Gastrocnemius medialis (tissue), 4 donors: ENCODE measurements around the gene ERC2.

Experiments
- POLR2A ChIP-seq, 2 donors: fragments of 450-650 bp; IDR thresholded peaks; one replicate each; pipeline ENCODE4 v1.6.1; 2017; ENCODE audit warnings: antibody characterized with exemption in 2 of 2, mild to moderate bottlenecking in 2 of 2, moderate library complexity in 2 of 2
- TF ChIP-seq, protein P1 (sequence below), 5 experiments: fragments of 450-650 bp in 3 of 5; fragments of 200-600 bp in 2 of 5; sonication (generic) in 2 of 5; IDR thresholded peaks in 4 of 5; conservative IDR thresholded peaks in 1 of 5; 1 replicate in 4 of 5; 2 replicates in 1 of 5; pipeline ENCODE4 v1.5.1; 2016 to 2019; ENCODE audit warnings: antibody characterized with exemption in 5 of 5, mild to moderate bottlenecking in 3 of 5, moderate library complexity in 3 of 5

GRCh38 chr3:55661141-55661540 is 807.1 kb downstream of the ERC2 start:
- TF ChIP-seq, protein P1, sequence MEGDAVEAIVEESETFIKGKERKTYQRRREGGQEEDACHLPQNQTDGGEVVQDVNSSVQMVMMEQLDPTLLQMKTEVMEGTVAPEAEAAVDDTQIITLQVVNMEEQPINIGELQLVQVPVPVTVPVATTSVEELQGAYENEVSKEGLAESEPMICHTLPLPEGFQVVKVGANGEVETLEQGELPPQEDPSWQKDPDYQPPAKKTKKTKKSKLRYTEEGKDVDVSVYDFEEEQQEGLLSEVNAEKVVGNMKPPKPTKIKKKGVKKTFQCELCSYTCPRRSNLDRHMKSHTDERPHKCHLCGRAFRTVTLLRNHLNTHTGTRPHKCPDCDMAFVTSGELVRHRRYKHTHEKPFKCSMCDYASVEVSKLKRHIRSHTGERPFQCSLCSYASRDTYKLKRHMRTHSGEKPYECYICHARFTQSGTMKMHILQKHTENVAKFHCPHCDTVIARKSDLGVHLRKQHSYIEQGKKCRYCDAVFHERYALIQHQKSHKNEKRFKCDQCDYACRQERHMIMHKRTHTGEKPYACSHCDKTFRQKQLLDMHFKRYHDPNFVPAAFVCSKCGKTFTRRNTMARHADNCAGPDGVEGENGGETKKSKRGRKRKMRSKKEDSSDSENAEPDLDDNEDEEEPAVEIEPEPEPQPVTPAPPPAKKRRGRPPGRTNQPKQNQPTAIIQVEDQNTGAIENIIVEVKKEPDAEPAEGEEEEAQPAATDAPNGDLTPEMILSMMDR (IDR thresholded peaks at IDR 0.05 in 4 of 5, conservative IDR thresholded peaks at IDR 0.05 in 1 of 5) = no peak
- no peak for TF ChIP-seq POLR2A (IDR thresholded peaks at IDR 0.05)
